HG02798 (cell line): ENCODE data around the gene TAS2R1.

Experiments used
- ATAC-seq: cut with Tn5 transposase; IDR thresholded peaks from one replicate; pipeline ENCODE4 v1.9.1; 2021; ENCODE audit warnings: mild to moderate bottlenecking; ENCODE audit not compliant: unreplicated experiment, poor library complexity

Gene TAS2R1

DNA sequence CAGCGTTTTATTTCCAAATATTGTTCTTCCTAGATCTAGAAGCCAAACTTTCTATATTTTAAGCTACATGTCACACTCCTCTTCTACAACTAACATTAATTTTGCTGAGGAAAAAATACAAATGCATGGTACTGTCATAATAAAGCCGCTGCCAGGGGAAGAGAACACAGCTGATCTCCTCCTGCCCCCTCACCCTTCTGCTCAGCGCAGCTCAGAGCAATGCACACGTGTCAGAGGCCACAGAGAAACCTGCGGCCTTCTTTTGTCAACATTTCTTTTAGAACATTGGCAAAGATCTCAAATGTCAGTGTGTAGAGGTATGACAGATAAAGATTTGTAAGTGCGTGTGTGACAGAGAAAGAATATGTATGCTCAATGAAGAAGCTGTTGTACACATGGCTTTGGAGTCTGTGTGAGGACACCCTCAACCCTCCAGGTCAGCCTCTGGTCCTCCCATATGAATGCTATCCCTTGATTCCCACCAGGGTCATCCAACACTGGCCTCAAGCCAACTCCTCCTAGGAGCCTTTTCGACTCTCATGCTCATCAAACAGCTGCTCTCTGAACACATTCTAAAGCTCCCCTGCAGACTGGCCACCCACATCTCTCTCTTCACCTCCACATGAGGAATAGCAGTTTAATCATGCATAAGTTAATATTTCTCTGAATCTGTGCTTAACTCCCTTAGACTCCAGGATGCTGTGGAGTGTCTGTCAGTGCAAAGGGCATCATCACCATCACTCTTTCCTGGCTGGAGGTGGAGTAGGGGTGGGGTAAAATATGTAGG, 40.9 kb downstream of the TAS2R1 start:
- no peak for ATAC-seq

DNA sequence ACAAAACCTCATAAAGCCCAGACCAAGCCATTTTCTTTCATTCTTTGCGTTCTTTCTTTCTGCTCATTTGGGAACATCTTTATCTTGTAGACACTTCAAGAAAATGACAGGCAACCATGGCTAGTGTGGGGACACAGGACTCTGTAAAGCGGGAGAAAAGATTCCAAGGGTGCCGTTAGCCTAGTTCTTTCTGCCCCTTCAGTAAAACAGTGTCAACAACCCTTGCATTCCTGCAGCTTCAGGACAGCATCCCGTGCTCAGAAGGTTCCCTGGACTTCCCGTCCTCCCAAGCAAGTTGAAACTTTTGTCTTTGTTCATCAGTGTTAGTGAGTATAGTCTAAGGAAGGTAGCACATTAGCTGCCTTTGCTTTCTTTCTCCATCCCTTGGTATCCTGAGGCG, 41.9 kb downstream of the TAS2R1 start:
- no peak for ATAC-seq

DNA sequence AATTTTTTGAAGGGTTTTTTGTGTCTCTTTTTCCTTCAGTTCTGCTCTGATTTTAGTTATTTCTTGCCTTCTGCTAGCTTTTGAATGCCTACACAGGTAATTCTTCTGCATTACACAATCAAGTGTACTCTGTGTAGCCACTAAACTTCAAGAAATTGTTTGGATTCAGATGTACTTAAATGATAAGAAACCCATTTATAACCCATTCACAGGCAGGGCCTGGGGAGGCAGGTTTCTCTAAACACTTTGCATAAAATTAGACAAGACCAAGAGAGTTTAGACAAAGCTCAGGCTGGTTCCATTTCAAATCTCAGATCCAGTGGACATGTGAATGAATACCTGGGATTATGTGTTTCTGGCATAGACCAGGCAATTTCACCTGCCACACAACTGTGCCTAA, 43.0 kb downstream of the TAS2R1 start:
- ATAC-seq: no peak

DNA sequence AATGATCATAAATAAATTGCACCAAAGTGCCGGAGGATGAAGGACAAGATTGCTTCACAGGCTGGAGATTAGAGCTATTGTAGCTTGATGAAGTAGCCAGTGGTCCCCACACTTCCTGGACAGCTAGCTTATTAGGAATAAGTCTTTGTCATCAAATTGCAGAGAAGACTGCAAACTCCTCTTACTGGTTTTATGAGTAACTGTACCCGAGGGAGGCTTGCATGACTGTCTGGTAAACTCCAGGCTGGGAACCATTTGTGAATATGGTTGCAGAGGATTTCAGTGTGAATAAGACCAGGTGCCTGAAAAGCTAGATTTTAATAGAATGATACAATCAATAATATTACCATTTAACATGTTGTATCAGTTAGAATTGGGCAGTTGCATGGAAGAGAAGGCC, 47.7 kb downstream of the TAS2R1 start:
- no peak for ATAC-seq
